Measurements from ENCODE around the gene SLC27A2. TPM values are rescaled to one million over a fixed set of nuclear protein-coding genes. Genes with fewer than 3 reads are reported as not detected.

Gene SLC27A2
- total and polyA plus RNA-seq, 10 of the 15 experiments (the other 5 are each of a cell fraction or from before 2014, with no cell fraction given): 0.22 to 1.2 (median 0.69) TPM; not detected in 1

GRCh38 chr15:50176869-50177268 lies 5.1 kb upstream of the SLC27A2 start:
- Histone ChIP-seq H3K79me2 (ENCODE audit: control insufficient read depth, insufficient read depth, low read length) (no peaks in the 10 kb centered on the region), H2AFZ (ENCODE audit: control insufficient read depth, low read depth, low read length) (no peak overlapping the region), H3K27ac (ENCODE audit: control insufficient read depth, insufficient read depth) (no peak overlapping the region), H3K4me3 (no peak overlapping the region), H3K4me1 (ENCODE audit: control insufficient read depth, insufficient read depth, low read length) (no peaks in the 10 kb centered on the region), H3K9ac (ENCODE audit: control insufficient read depth, insufficient read depth, low read length) (no peak overlapping the region), H3K4me2 (ENCODE audit: control insufficient read depth, insufficient read depth) (no peak overlapping the region), H3K36me3 (ENCODE audit: control insufficient read depth in 2 of 2, insufficient read depth in 2 of 2, low read length in 1 of 2) (no peaks in the 10 kb centered on the region), H3K9me3 (replicated peaks; ENCODE audit: control insufficient read depth, insufficient read depth, low read length) (no peaks in the 10 kb centered on the region), H4K20me1 (ENCODE audit: control insufficient read depth, insufficient read depth) (no peaks in the 10 kb centered on the region), H3K27me3 (replicated peaks in 1 of 2; ENCODE audit: control insufficient read depth in 2 of 2, insufficient read depth in 2 of 2, low read length in 1 of 2) (0 out of 4 replicates have a peak, but pooled peaks cover 0 to 4% of the 10 kb centered on the region in 2 experiments)
- ATAC-seq: no peak
- CTCF ChIA-PET: no interaction called here
- RAD21 ChIA-PET (ENCODE audit: unreplicated experiment): no interaction called here
- intact Hi-C loops (cut with micrococcal nuclease; ENCODE audit: unreplicated experiment) (loop anchor here (10.0 kb wide), 1 partner anchor 728 kb away; the partner anchor contains the start of gene AP4E1), in situ Hi-C loops (cut with MboI) (no loop called here)
- no peak for DNase-seq (ENCODE audit: low read depth, low spot score)
- SMC1A ChIA-PET (ENCODE audit: uncharacterized antibody, unreplicated experiment): interaction anchor here (1.5 kb wide), 1 partner anchor 14 kb away, joined by 5 read pairs; no protein-coding TSS in a partner anchor
- no peak for FAIRE-seq
- POLR2A ChIA-PET: no interaction called here
- BruUV-seq (replicated peaks): no TSS peak
- no peak for TF ChIP-seq TBL1XR1 (IDR thresholded peaks at IDR 0.05; ENCODE audit: low read depth, low read length)
- no peak for TF ChIP-seq ZNF592 (IDR thresholded peaks at IDR 0.05)
- TF ChIP-seq SREBF2 (IDR thresholded peaks at IDR 0.05; ENCODE audit: low read length): no peak
- no peak for TF ChIP-seq HDAC6 (IDR thresholded peaks at IDR 0.05; ENCODE audit: unreplicated experiment)
- no peak for TF ChIP-seq ETV6 (conservative IDR thresholded peaks at IDR 0.05 in 1 of 2, IDR thresholded peaks at IDR 0.05 in 1 of 2; ENCODE audit: borderline replicate concordance in 1 of 2, low read depth in 1 of 2)
- TF ChIP-seq CEBPB (IDR thresholded peaks at IDR 0.05; ENCODE audit: borderline replicate concordance in 1 of 2, low read depth in 2 of 2, low read length in 2 of 2): no peak
- no peak for TF ChIP-seq ZNF687 (IDR thresholded peaks at IDR 0.05)
- TF ChIP-seq ZNF207 (IDR thresholded peaks at IDR 0.05; ENCODE audit: borderline replicate concordance): no peak
- TF ChIP-seq HCFC1 (IDR thresholded peaks at IDR 0.05; ENCODE audit: low read length): no peak
- TF ChIP-seq REST (IDR thresholded peaks at IDR 0.05; ENCODE audit: low read depth, low read length): no peak
- TF ChIP-seq HDGF (IDR thresholded peaks at IDR 0.05): no peak

Data from GM12878 (cell line).